H1 (cell line): ENCODE measurements around the gene HDX. TPM values are rescaled to one million over a fixed set of nuclear protein-coding genes. Genes with fewer than 3 reads are reported as not detected.

ENCODE experiments used
- CHD1 ChIP-seq: IDR thresholded peaks from 2 replicates; pipeline ENCODE4 v1.6.1; 2012; ENCODE audit warnings: low read depth, low read length, improper control_type of control experiment
- KDM4A ChIP-seq: IDR thresholded peaks from one replicate; pipeline ENCODE4 v1.7.1; 2012; ENCODE audit warnings: low read depth, mild to moderate bottlenecking, moderate library complexity, low read length, inconsistent platforms; ENCODE audit not compliant: severe bottlenecking
- NRF1 ChIP-seq: IDR thresholded peaks from 2 replicates; pipeline ENCODE4 v1.6.1; 2011; ENCODE audit warnings: mild to moderate bottlenecking, low read depth, low read length, improper control_type of control experiment
- polyA plus RNA-seq, 7 experiments: library from polyadenylated mRNA; depleted of rRNA in 3 of 7; stranded (reverse) in 5 of 7; unstranded in 2 of 7; fragments of >200 nt in 5 of 7; fragments of 200-250 nt in 2 of 7; gene quantifications; 1 replicate in 5 of 7; 2 replicates in 1 of 7; 4 replicates in 1 of 7; pipeline versions ENCODE4 v1.2.1 to v1.2.3, GENCODE V29; 2011 to 2013; ENCODE audit warnings: missing spikeins in 2 of 7, mixed read lengths in 2 of 7
- total RNA-seq: library from RNA; stranded (reverse); fragmentation: NEBNext Ultra II Directional; extraction: Animal tissue kit (Norgen Biotek cat#: 25700); gene quantifications from 2 replicates; pipeline ENCODE4 v1.2.1, GENCODE V29; 2021

The HDX gene
- total and polyA plus RNA-seq, 2 of the 8 experiments (the other 6 are each of a cell fraction or from before 2014, with no cell fraction given), result 0.54 to 10.2 TPM

GRCh38 chrX:84477114-84477513 is 25.1 kb downstream of the HDX start (continued):
- TF ChIP-seq CHD1 (no peak), NRF1 (no peak), KDM4A (no peak)
